Lower leg skin (tissue), 3 donors: Measurements from ENCODE around the gene TSPAN32.

Experiments
- CTCF ChIP-seq, 3 donors: fragments of 450-650 bp; IDR thresholded peaks; one replicate each; pipeline ENCODE4 v1.5.1; 2016; ENCODE audit warnings: antibody characterized with exemption in 3 of 3, mild to moderate bottlenecking in 3 of 3, moderate library complexity in 2 of 3
- POLR2A ChIP-seq, 2 donors: fragments of 450-650 bp; IDR thresholded peaks; one replicate each; pipeline ENCODE4 v1.6.1; 2016 to 2017; ENCODE audit warnings: antibody characterized with exemption in 2 of 2, mild to moderate bottlenecking in 1 of 2, moderate library complexity in 1 of 2

- no peak for TF ChIP-seq CTCF (IDR thresholded peaks at IDR 0.05)
- TF ChIP-seq POLR2A (IDR thresholded peaks at IDR 0.05), result no peak
These were observed 63.9 kb downstream of the TSPAN32 start for GRCh38 chr11:2365571-2366210.
